SK-N-SH (cell line): ENCODE results near the gene BMP7. TPM values are rescaled to one million over a fixed set of nuclear protein-coding genes. Genes with fewer than 3 reads are reported as not detected.

Experiments
- CTCF ChIA-PET: fragments of 300-600, 350-600 bp; formaldehyde crosslinking; extraction: SDS; loops from one replicate; lab custom pipeline; 2021; lab: Yijun Ruan, JAX
- POLR2A ChIA-PET: fragments of 350-600 bp; sonication (Branson Sonifier 250); formaldehyde crosslinking; extraction: SDS; loops from one replicate; lab custom pipeline; 2020; ENCODE audit warnings: antibody characterized with exemption, inconsistent platforms; lab: Yijun Ruan, JAX
- DNase-seq: peaks from one replicate; pipeline ENCODE4 v3.0.0; 2012
- H2AFZ ChIP-seq: fragments of 200-600 bp; sonication (generic); 2 replicates; pipeline ENCODE4 v1.8.1; 2016; ENCODE audit warnings: antibody characterized with exemption, mild to moderate bottlenecking, low read depth
- H3F3A ChIP-seq: fragments of 200-600 bp; sonication (generic); replicated peaks from 2 replicates; pipeline ENCODE3; 2016; ENCODE audit warnings: antibody characterized with exemption, mild to moderate bottlenecking; ENCODE audit not compliant: insufficient read depth
- H3K27ac ChIP-seq, 2 experiments: fragments of 200-500 bp in 1 of 2; fragments of 200-600 bp in 1 of 2; sonication (Bioruptor generic) in 1 of 2; sonication (generic), shearing (Covaris generic) in 1 of 2; 2 replicates each; pipeline versions ENCODE4 v1.5.1 to v1.6.1; 2014 to 2016; ENCODE audit warnings: low read depth in 2 of 2, inconsistent platforms in 1 of 2, low read length in 1 of 2, mild to moderate bottlenecking in 1 of 2, mixed read lengths in 1 of 2
- H3K27me3 ChIP-seq: fragments of 200-600 bp; sonication (generic), shearing (Covaris generic); 2 replicates; pipeline ENCODE4 v1.6.1; 2016; ENCODE audit warnings: mixed run types; ENCODE audit not compliant: insufficient read depth
- H3K36me3 ChIP-seq, 2 experiments: fragments of 200-500 bp in 1 of 2; fragments of 200-600 bp in 1 of 2; sonication (Bioruptor generic) in 1 of 2; sonication (generic) in 1 of 2; replicated peaks in 1 of 2; 2 replicates each; pipeline versions ENCODE3 to v1.5.1; 2014 to 2016; ENCODE audit warnings: low read length in 1 of 2, mild to moderate bottlenecking in 1 of 2; ENCODE audit not compliant: insufficient read depth in 2 of 2, control insufficient read depth in 1 of 2
- H3K4me1 ChIP-seq, 2 experiments: fragments of 200-500 bp in 1 of 2; fragments of 200-600 bp in 1 of 2; sonication (Bioruptor generic) in 1 of 2; sonication (generic), shearing (Covaris generic) in 1 of 2; 2 replicates each; pipeline versions ENCODE4 v1.5.1 to v1.6.1; 2014 to 2016; ENCODE audit warnings: low read depth in 1 of 2, low read length in 1 of 2, mixed run types in 1 of 2; ENCODE audit not compliant: insufficient read depth in 2 of 2, control insufficient read depth in 1 of 2
- H3K4me2 ChIP-seq: fragments of 200-600 bp; sonication (generic), shearing (Covaris generic); 2 replicates; pipeline ENCODE4 v1.6.1; 2017; ENCODE audit warnings: mixed run types
- H3K4me3 ChIP-seq, 2 experiments: fragments of 200-500 bp in 1 of 2; fragments of 200-600 bp in 1 of 2; sonication (Bioruptor generic) in 1 of 2; sonication (generic), shearing (Covaris generic) in 1 of 2; 2 replicates each; pipeline versions ENCODE4 v1.5.1 to v1.8.1; 2014 to 2016; ENCODE audit warnings: low read depth in 2 of 2, inconsistent platforms in 1 of 2, low read length in 1 of 2, mild to moderate bottlenecking in 1 of 2, mixed read lengths in 1 of 2, moderate library complexity in 1 of 2
- H3K79me2 ChIP-seq: fragments of 200-600 bp; sonication (generic); 2 replicates; pipeline ENCODE4 v1.8.1; 2017; ENCODE audit warnings: mild to moderate bottlenecking; ENCODE audit not compliant: insufficient read depth
- H3K9ac ChIP-seq: fragments of 200-600 bp; sonication (generic); 2 replicates; pipeline ENCODE4 v1.6.1; 2017; ENCODE audit warnings: mixed run types
- H3K9me2 ChIP-seq: fragments of 200-600 bp; sonication (generic); 2 replicates; pipeline ENCODE4 v1.6.1; 2017; ENCODE audit warnings: mixed run types
- H3K9me3 ChIP-seq: fragments of 200-600 bp; sonication (generic); 2 replicates; pipeline ENCODE4 v1.6.1; 2017; ENCODE audit warnings: mixed run types, mild to moderate bottlenecking, moderate library complexity
- H4K20me1 ChIP-seq: fragments of 200-600 bp; sonication (generic); 2 replicates; pipeline ENCODE4 v1.6.1; 2017; ENCODE audit warnings: mild to moderate bottlenecking, mixed run types; ENCODE audit not compliant: insufficient read depth
- EZH2phosphoT487 ChIP-seq: fragments of 200-600 bp; sonication (generic); IDR thresholded peaks from 2 replicates; pipeline ENCODE4 v1.6.1; 2017; ENCODE audit warnings: low read depth, mixed run types, mild to moderate bottlenecking, antibody characterized with exemption, moderate library complexity, borderline replicate concordance
- GABPA ChIP-seq: IDR thresholded peaks from 2 replicates; pipeline ENCODE4 v1.4.0; 2012; ENCODE audit warnings: low read depth, mild to moderate bottlenecking
- JUND ChIP-seq: IDR thresholded peaks from 2 replicates; pipeline ENCODE4 v1.4.0; 2012
- NRF1 ChIP-seq: IDR thresholded peaks from 2 replicates; pipeline ENCODE4 v1.6.1; 2012; ENCODE audit warnings: low read depth, mild to moderate bottlenecking, low read length
- YY1 ChIP-seq: IDR thresholded peaks from 2 replicates; pipeline ENCODE4 v1.4.0; 2012; ENCODE audit warnings: low read depth, mild to moderate bottlenecking
- WGBS: methylation state at CpG from one replicate; pipeline ENCODE4 v1.1.6; 2017; ENCODE audit warnings: low lambda C conversion rate; 5-methylcytosine and 5-hydroxymethylcytosine counted together
- polyA plus RNA-seq, 3 experiments: library from polyadenylated mRNA; depleted of rRNA; stranded (reverse); fragments of >200 nt; gene quantifications; 2 replicates each; pipeline ENCODE4 v1.2.3, GENCODE V29; 2012
- TF ChIP-seq, protein P1 (sequence below): IDR thresholded peaks from 2 replicates; pipeline ENCODE4 v1.6.1; 2012; ENCODE audit warnings: mild to moderate bottlenecking, low read depth, low read length, moderate library complexity
- TF ChIP-seq, protein P2 (sequence below): IDR thresholded peaks from 2 replicates; pipeline ENCODE4 v1.4.0; 2012; ENCODE audit warnings: low read depth, borderline replicate concordance
- TF ChIP-seq, protein P3 (sequence below): IDR thresholded peaks from 2 replicates; pipeline ENCODE4 v1.4.0; 2012; ENCODE audit warnings: low read depth, borderline replicate concordance
- TF ChIP-seq, protein P4 (sequence below): fragments of 150-350 bp; IDR thresholded peaks from 2 replicates; pipeline ENCODE4 v1.6.1; 2017; ENCODE audit warnings: antibody characterized with exemption, low read length, low read depth, borderline replicate concordance

Gene BMP7
- polyA plus RNA-seq, 1 of the 3 experiments (the other 2 are of a cell fraction) = not detected

DNA sequence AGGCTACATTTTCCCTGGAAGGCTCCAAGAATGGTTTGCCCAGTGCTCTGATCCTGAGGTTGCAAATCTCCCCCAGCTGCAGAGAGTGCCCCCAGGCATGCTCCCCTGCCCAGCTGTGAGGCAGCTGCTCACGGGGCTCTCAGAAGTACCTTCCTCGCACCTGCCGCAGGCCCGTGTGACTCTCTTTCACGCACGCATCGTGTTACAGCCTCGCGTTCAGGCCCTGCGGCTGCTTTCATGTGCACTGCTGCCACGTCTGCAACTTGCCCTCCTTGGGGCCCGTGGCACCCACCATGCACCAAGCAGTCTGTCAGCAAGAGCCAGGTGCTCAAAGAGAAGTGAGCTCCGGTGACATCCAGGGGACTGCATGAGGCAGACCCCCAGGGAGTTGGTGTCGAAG lies 34.6 kb upstream of the BMP7 start (continued):
- TF ChIP-seq, protein P1, sequence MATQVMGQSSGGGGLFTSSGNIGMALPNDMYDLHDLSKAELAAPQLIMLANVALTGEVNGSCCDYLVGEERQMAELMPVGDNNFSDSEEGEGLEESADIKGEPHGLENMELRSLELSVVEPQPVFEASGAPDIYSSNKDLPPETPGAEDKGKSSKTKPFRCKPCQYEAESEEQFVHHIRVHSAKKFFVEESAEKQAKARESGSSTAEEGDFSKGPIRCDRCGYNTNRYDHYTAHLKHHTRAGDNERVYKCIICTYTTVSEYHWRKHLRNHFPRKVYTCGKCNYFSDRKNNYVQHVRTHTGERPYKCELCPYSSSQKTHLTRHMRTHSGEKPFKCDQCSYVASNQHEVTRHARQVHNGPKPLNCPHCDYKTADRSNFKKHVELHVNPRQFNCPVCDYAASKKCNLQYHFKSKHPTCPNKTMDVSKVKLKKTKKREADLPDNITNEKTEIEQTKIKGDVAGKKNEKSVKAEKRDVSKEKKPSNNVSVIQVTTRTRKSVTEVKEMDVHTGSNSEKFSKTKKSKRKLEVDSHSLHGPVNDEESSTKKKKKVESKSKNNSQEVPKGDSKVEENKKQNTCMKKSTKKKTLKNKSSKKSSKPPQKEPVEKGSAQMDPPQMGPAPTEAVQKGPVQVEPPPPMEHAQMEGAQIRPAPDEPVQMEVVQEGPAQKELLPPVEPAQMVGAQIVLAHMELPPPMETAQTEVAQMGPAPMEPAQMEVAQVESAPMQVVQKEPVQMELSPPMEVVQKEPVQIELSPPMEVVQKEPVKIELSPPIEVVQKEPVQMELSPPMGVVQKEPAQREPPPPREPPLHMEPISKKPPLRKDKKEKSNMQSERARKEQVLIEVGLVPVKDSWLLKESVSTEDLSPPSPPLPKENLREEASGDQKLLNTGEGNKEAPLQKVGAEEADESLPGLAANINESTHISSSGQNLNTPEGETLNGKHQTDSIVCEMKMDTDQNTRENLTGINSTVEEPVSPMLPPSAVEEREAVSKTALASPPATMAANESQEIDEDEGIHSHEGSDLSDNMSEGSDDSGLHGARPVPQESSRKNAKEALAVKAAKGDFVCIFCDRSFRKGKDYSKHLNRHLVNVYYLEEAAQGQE = no peak

DNA sequence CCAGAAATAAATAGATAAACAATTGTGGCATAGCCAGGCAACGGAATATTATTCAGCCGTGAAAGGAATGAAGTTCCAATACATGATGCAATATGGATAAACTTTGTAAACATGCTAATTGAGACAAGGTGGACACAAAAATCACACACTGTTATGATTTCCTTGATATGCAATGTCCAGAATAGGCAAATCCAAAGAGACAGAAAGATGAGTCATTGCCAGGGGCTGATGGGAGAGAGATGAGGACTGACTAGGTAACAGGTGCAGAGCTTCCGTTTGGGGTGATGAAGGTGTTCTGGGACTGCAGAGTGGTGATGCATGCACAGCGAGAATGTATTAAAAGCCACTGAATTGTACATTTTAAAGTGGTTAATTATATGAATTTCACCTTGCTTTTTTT lies 32.0 kb upstream of the BMP7 start:
- no peaks in the 10 kb centered on the region for H3K9me2 ChIP-seq
- no peaks in the 10 kb centered on the region for H3K9me3 ChIP-seq
- H3F3A ChIP-seq = no peaks in the 10 kb centered on the region
- POLR2A ChIA-PET = no interaction called here
- TF ChIP-seq NRF1 = no peak
- TF ChIP-seq JUND = no peak
- TF ChIP-seq EZH2phosphoT487 = no peak
- TF ChIP-seq YY1 = no peak
- TF ChIP-seq, protein P2, sequence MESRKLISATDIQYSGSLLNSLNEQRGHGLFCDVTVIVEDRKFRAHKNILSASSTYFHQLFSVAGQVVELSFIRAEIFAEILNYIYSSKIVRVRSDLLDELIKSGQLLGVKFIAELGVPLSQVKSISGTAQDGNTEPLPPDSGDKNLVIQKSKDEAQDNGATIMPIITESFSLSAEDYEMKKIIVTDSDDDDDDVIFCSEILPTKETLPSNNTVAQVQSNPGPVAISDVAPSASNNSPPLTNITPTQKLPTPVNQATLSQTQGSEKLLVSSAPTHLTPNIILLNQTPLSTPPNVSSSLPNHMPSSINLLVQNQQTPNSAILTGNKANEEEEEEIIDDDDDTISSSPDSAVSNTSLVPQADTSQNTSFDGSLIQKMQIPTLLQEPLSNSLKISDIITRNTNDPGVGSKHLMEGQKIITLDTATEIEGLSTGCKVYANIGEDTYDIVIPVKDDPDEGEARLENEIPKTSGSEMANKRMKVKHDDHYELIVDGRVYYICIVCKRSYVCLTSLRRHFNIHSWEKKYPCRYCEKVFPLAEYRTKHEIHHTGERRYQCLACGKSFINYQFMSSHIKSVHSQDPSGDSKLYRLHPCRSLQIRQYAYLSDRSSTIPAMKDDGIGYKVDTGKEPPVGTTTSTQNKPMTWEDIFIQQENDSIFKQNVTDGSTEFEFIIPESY = no peak
- TF ChIP-seq, protein P3, sequence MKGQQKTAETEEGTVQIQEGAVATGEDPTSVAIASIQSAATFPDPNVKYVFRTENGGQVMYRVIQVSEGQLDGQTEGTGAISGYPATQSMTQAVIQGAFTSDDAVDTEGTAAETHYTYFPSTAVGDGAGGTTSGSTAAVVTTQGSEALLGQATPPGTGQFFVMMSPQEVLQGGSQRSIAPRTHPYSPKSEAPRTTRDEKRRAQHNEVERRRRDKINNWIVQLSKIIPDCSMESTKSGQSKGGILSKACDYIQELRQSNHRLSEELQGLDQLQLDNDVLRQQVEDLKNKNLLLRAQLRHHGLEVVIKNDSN = no peak
- no peak for TF ChIP-seq GABPA
- TF ChIP-seq, protein P4, sequence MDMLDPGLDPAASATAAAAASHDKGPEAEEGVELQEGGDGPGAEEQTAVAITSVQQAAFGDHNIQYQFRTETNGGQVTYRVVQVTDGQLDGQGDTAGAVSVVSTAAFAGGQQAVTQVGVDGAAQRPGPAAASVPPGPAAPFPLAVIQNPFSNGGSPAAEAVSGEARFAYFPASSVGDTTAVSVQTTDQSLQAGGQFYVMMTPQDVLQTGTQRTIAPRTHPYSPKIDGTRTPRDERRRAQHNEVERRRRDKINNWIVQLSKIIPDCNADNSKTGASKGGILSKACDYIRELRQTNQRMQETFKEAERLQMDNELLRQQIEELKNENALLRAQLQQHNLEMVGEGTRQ = no peak
- CTCF ChIA-PET = no interaction called here
- no peak overlapping the region for H3K4me2 ChIP-seq
- no peak overlapping the region for H2AFZ ChIP-seq
- H3K4me1 ChIP-seq = no peaks in the 10 kb centered on the region
- no peaks in the 10 kb centered on the region for H3K27me3 ChIP-seq
- H4K20me1 ChIP-seq = no peaks in the 10 kb centered on the region
- H3K27ac ChIP-seq = no peak overlapping the region
- no peaks in the 10 kb centered on the region for H3K36me3 ChIP-seq
- no peaks in the 10 kb centered on the region for H3K79me2 ChIP-seq
- 43% methylated on average over 4 of the region's 4 CpGs for WGBS
- no peak overlapping the region for H3K4me3 ChIP-seq
- DNase-seq = no peak
- H3K9ac ChIP-seq = no peak overlapping the region
